Epithelial cell of proximal tubule (primary cell): Measurements from ENCODE around the gene HTR4. TPM values are rescaled to one million over a fixed set of nuclear protein-coding genes. Genes with fewer than 3 reads are reported as not detected.

Source experiments
- DNase-seq: peaks from one replicate; pipeline ENCODE4 v3.0.0-alpha.2; 2011; ENCODE audit warnings: low read depth
- H3K4me3 ChIP-seq: 2 replicates; pipeline ENCODE4 v1.5.1; 2011; ENCODE audit warnings: low read depth, mild to moderate bottlenecking, low read length
- CTCF ChIP-seq: conservative IDR thresholded peaks from 2 replicates; pipeline ENCODE4 v1.5.1; 2012; ENCODE audit warnings: low read depth, mild to moderate bottlenecking, low read length
- total RNA-seq: library from RNA; depleted of rRNA; stranded (reverse); fragments of >200 nt; gene quantifications from 2 replicates; pipeline ENCODE4 v1.2.3, GENCODE V29; 2015

HTR4 gene
- total RNA-seq, 1 donor from 2014 or later, result not detected

GRCh38 chr5:148639081-148639480, 15.2 kb downstream of the HTR4 start:
- H3K4me3 ChIP-seq, result no peak overlapping the region
- no peak for TF ChIP-seq CTCF
- no peak for DNase-seq

- no peak for TF ChIP-seq CTCF
- DNase-seq, result no peak
- H3K4me3 ChIP-seq, result no peak overlapping the region
Observed at GRCh38 chr5:148636353-148636752, 18.0 kb downstream of the HTR4 start.

GRCh38 chr5:148635321-148636083, 18.8 kb downstream of the HTR4 start:
- DNase-seq, result no peak
- H3K4me3 ChIP-seq, result no peak overlapping the region
- TF ChIP-seq CTCF, result no peak

GRCh38 chr5:148633067-148633377, 21.3 kb downstream of the HTR4 start:
- DNase-seq, result no peak
- no peak overlapping the region for H3K4me3 ChIP-seq
- no peak for TF ChIP-seq CTCF

- TF ChIP-seq CTCF, result no peak
- no peak for DNase-seq
- H3K4me3 ChIP-seq, result no peak overlapping the region
Observed at GRCh38 chr5:148632255-148633066, 21.9 kb downstream of the HTR4 start.

DNA sequence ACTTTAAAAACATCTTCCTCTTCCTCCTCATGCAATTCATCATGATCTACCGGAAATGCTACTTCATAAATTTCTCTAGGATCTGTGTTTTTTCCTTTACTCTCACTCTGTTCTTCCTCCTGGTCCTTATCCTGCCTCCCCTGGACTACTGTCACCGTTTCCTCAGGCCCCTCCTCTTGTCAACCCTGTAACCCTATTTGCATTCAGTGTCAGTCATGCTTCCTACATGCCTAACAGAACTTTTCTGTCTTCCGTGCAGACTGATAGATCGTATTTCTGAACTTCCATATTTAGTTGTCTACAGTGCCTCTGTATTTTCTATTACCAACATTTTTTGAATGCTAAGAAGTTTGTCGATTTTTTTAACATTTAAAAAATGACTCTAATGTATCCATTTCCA, 27.3 kb downstream of the HTR4 start:
- no peak overlapping the region for H3K4me3 ChIP-seq
- no peak for TF ChIP-seq CTCF
- DNase-seq, result no peak

GRCh38 chr5:148626081-148626613, 28.2 kb downstream of the HTR4 start:
- TF ChIP-seq CTCF, result no peak
- DNase-seq, result no peak
- no peak overlapping the region for H3K4me3 ChIP-seq
